Stimulated activated CD4-positive, alpha-beta T cell treated with anti-CD3 and anti-CD28 coated beads, Interleukin-15, amount 100 ng/mL, for 1 hour (primary cell): ENCODE results near the gene IGFL4.

Experiments used
- DNase-seq, 2 donors: peaks; one replicate each; pipeline ENCODE4 v3.0.0-alpha.2; 2020; ENCODE audit warnings: low read depth in 1 of 2, low spot score in 1 of 2

Gene IGFL4

DNA sequence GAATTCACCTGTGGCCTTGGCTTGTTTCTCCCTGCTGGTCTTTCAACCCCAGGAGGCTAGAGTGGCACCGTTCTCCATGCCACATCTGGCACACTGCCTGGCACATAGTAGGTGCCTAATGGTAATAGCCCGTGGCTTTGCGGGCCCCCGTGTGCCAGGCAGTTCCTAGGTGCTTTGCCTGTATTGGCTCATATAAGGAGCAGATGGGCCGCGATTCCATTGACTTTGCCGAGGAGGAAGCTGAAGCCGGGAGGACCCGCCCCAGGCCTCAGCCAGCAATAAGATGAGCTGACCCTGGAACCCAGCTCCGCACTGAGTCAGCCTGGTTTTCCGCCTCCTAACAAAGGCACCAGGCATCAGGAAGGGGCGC, 18.8 kb downstream of the IGFL4 start:
- no peak for DNase-seq

DNA sequence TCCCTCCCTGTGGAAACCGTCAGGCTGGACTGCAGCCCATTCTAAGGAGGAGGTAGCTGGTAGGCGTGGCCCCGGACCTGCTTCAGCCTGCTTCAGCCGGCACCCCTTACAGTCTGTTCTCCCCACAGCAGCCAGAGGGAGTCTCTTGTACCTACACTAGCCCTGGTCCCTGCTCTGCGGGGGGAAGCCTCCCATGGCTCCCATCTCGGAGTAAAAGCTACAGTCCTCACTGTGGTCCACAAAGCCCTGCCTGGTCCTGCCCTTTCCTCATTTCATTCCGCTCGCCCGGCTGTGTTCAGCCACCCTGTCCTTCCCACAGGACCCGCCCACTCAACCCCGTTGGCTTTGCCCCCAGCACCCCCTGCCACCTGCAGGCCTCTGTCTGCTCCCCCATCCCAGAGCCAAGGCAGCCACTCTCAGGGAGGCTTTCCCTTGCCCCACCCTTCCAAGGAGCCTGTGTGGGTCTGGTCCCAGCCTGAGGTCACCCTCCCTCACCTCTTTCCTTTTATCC, 19.2 kb downstream of the IGFL4 start:
- DNase-seq = no peak

DNA sequence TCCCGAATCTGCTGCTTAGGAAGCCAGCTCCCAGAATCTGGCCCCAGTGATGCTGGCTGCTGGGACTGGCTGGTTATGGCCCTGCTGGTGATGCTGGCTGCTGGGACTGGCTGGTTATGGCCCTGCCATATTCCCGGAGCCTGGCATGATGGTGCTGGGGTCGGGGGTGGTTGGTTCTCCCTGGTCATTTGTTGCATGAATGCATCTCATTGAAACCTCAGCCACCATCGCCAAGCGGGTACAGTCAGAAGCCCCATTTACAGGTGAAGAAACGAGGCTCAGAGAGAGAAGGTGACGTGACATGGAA, 20.0 kb downstream of the IGFL4 start:
- DNase-seq = no peak

DNA sequence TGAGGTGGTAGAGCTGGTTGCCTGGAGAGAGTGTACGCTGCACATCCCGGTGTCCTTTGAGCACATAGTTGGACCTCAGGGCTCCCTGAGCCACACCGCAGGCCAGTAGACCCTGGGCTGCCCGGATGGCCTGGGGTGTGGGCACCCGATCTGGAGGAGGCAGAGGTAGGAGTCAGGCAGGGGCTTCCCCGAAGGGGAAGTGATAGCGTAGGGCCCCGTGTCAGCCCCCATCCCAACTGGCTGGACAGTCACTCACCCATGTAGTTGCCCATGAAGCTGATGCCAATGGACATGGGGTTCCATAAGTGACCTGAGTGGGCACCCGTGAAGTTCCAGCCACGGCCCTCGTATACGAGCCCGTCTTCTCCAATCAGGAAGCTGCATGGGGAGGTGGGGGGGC, 21.5 kb downstream of the IGFL4 start:
- DNase-seq = no peak

DNA sequence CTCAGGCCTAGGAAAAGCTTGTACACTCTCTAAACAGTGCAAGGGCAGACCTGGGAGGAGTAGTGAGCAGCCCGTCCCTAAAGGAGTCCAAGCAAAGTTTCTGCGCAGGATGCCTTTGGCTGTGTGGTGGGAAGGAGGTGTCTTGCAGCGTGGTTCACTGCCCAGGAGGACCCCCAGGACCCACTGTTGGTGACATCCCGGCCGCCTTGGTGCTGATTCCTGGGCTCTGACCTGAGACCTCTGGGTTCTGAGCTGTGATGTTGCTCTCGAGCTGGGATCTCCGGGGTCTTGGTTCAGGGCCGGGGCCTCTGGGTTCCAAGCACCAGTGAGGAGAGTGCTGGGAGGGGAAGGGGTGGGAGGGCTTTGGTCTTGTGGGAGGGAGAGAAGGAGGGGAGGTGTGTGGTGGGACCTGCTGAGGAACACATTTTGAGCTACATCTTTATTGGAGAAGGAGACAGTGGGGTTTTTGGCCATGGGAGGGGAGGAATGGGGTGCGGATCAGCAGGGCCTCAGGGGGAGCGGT, 22.0 kb downstream of the IGFL4 start:
- DNase-seq = no peak

DNA sequence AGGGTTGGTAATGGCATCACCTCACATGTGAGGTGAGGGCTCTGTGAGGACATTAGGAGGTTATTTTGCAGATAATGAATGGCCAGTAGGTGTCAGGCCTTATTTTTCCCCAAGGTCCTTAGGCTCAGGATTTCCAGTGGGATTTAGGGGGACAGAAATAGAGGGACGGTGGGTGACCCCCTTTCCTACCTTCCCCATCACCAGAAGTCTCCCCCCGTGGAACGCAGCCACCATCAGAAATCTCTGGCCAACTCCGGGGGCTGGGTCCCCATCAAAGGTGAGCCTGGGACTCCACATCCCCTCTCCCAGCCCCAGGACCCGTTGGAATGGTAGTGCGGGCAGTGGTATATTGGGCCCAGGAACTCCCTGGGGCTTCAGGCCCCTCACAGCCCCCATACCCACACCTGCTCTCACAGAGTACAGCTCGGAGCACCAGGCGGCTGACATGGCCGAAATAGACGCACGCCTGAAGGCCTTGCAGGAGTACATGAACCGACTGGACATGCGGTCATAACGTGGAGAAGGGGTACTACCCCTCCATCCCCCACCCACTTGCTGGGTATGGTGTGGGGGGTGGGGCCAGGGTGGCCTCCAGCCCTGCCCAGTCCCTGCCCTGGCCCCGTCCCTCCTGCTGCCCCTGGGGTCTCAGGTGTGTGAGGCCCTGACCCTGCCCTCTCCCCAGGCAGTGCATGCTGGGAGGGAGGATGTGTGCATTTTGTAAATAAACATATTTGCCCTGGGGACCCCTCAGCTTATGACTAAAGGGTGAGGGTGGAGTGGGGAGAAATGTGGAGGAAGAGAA, 22.7 kb downstream of the IGFL4 start:
- DNase-seq = no peak

DNA sequence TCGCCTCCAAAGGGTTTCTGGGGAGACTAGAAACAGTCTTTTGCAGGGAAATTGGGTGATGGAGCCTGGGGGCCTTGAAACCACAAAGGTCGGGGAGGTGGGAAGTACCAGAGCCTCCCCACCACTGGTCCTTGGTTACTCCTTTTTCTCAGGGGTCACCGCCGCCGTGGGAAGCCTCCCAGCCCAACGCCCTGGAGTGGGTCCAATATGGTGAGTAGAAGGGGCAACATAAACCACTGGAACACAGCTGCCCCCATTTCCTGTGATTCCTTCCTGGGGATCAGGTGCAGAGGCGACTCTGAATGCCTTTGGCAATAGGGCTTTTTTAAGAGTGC, 23.7 kb downstream of the IGFL4 start:
- no peak for DNase-seq

DNA sequence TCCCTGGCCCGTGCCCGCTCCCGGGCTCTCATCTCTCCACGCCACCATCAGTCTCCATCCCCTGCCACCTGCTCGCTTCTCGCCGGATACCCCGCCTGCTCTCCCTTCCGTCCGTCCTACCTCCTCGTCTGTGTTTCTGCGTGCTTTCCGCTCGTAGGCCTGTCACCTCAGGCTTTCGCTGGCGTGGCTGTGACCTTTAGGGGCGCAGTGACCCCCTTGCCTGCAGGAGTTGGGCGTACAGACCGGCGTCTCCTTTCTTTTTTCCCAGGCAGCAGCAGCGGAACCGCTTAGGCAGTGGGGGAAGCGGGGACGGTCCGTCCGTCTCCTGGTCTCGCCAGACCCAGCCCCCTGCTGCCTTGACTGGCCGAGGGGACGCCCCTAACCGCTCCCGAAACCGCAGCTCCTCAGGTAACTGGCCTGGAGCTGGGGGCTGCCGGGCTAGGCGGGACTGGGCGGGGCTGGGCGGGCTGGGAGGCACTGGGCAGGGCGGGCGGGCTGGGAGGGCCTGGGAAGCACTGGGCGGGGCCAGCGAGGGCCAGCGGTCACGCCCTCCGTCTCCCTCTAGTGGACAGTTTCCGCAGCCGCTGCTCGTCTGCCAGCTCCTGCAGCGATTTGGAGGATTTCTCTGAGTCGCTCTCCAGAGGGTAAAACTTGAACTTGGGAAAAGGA, 24.2 kb downstream of the IGFL4 start:
- peak; percentile 65 to 73 for DNase-seq

DNA sequence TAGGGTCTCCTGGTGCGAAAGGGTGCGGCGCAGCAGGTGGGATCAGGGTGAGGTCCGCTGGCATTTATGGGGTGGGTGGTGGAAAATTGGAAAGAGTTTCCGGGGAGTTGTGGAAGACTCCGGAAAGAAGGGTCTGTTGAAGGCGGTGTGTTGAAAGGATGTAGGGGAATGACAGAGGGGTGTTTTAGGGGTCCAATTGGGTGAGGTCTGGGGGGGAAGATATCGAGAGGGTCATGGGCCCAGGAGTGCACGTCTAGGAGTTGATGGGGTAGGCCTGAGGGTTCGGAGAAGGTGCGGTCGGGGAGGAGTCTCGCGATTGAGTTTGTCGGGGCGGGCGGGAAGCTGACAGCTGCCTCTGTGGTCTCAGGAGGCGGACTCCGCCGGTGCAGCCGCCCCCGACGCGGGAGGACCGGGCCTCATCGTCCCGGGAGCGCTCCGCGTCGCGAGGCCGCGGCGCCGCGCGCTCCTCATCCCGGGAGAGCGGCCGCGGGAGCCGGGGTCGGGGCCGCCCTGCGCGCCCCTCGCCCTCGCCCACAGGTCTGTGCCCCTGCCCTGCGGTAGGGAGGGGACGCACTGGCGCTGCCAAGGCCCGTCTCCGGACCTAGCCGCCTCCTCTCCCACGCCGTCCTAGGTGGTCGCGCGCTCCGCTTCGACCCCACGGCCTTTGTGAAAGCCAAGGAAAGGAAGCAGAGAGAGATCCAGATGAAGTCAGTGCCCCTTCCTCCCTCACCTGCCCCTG, 24.9 kb downstream of the IGFL4 start:
- DNase-seq = no peak

DNA sequence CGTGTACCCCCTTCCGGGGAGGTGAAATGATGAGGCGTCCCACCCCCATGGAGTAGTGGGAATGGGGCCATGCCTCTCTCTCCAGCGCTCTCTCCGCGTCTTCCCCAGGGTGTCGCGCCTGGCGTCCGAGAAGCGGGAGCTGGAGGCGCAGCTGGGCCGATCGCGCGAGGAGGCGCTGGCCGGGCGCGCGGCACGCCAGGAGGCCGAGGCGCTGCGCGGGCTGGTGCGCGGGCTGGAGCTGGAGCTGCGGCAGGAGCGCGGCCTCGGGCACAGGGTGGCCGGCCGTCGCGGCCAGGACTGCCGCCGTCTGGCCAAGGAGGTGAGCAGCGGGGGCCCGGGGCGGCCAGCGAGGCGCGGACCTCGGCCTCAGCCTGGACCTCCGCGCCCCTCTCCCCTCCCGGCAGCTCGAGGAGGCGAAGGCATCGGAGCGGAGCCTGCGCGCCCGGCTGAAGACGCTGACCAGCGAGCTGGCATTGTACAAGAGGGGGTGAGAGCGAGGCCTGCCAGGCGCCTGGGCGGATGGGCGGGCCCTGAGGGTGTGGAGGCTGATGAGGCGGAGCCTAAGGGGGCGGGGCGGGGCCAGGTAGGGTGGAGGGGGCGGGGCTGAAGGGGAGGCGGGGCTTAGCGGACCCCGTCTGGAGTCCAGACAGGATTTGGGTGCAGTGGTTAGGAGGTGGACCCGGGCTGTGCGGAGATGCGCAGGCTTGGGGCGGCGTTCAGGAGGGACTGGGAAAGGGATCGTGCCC, 25.7 kb downstream of the IGFL4 start:
- DNase-seq = peak; percentile 45 to 59

DNA sequence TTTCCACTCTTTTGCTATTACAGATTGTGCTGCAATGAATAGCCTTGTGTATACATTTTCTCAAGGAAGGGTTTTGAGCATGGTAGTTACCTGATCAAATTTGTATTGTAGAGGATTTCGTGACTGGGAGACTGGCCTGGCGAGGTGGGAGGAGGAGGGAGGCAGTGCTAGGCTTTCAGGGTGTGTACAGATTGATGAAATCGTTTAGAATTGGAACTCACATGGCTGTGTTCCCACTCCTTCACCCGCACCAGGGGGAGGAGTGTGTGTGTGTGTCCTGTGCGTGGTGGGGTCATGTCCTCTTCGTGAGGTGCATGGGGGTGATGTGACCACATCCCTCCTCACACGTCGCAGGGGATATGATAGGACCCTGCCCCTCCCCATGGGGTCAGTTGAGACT, 26.3 kb downstream of the IGFL4 start:
- no peak for DNase-seq

DNA sequence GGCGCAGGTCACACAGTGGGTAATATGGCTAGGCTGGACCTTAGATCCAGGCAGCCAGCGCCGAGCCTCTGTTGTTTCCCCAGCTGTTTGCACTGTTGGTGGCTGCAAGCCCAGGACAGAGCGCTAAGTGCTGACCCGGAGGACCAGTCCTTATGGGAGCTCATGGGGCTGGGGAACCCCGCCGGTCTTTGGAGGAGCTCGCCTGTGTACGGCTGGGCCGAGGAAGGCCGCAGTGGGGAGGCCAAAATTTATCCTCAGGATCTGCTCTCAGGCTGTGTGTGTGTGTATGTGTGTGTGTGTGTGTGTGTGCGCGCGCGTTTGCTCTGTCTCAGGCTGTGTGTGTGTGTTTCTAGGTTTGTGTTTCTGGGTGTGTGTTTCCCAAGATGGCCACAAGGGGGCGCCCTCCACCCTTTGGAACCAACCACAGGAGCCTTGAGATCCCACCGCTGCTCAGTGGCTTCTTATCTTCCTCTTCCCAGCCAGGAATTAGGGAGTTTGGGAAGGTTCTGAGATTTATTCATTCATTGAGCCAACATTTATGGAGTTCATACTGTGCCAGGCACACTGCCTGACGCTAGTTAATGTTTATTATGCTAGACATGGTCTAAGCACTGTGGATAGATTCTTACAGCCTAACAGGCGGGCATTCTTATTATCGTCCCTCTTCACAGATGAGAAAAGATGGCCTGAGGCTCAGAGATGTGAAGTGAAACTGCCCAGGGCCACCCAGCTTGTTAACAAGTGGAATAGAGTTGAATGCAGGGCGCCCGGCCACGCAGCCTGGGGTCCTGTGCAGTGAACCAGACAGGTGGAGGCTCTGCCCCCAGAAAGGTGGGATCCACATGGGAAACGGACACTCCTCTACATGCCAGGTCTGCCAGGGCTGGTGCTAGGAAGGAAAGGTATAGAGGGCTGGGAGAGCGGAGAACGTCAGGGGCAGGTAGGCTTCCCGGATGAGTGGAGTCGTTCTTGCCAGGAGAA, 31.0 kb downstream of the IGFL4 start:
- DNase-seq = peak; percentile 44 to 54

DNA sequence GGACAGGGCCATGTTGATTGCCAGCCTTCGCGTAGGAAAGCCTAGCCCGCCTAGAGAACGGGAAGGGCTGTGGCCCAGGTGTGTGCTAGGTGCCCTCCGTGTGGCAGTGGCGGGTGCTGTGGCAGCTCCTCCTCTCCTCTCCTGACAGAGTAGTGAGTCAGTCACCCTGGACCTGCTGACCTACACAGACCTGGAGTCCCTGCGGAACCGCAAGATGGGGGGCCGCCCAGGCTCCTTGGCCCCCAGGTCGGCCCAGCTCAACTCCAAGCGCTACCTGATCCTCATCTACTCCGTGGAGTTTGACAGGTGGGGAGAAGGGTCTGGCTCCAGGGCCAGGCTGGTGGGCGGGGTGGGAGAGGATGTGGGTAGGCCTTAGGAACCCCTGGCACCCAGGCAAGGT, 34.4 kb downstream of the IGFL4 start:
- DNase-seq = no peak

DNA sequence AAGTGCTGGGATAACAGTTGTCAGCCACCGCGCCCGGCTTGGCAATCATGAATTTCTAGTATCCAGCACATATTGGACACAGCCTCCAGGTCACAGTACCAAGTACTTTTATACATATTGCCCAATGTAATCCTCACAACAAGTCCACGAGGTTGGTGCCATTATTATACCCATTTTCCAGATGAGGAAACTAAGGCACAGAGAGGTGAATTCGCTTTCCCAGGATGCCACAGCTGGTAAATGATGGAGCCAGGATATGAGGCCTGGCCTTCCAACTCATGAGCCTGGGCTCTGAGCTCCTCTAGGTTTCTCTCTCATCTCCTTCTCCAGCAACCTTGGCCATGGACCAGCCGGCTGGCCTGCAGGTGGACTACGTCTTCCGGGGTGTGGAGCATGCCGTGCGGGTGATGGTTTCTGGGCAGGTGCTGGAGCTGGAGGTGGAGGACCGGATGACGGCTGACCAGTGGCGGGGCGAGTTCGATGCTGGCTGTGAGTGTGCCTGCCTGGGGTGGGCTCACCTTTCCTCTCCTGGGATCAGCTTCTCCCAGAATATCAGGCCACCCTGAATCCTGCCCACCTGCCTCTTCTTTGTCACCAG, 38.0 kb downstream of the IGFL4 start:
- DNase-seq = no peak

DNA sequence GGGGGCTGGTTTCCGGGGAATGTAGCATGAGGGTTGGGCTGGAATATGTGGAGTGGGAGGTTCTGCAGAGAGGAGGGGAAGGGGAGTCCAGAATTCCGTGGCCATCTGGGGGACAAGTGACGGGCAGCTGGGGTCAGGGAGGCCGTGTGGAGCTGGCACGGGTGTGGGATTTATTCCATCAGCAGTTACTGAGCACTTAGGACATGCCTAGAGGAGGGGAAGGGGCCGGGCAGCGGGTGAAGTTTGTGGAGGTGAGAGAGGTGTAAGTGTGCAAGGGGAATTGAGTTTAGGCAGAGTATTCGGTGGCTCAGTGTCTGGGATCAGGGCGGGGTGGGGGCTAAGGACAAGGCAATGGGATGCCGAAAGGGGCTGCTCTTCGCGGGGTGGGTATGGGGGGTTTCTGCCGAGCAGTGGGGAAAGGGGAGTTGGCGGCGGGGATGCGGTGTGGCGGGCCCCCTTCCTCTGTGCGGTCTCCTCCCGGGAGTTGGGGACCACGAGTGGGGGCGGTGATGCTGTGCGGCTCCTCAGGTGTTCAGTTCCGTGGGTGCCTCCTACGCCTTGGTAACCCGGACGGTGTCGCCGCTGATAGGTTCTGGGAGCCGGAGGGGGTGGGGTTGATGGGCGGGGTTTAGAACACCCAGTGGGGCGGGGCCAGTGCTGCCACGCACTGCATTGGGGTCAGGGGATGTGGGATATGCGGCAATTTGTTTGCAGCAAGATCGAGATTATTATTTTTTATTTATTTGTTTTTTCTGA, 40.1 kb downstream of the IGFL4 start:
- peak; percentile 52 to 53 for DNase-seq

DNA sequence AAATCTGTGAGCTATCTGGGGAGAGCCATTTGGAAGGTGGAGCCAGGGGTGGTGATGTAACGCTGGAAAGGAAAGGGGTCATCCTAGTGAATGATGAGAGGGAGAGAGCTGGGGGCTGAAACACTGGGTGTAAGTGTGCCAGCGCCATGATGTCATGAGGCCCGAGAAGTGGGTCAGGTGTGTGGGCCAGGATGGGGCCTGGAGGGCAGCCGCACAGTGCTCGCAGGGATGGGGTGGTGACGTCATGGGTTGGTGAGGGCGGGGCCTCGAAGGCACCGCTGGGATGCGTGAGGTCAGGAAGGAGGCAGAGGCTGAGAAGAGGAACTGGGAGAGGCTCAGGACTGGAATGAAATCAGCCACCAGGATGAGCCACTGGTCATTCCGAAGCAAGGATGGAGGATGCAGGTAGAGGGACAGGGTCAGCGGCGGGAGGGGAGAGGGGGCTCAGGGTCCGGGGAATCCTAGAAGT, 41.1 kb downstream of the IGFL4 start:
- DNase-seq = no peak

DNA sequence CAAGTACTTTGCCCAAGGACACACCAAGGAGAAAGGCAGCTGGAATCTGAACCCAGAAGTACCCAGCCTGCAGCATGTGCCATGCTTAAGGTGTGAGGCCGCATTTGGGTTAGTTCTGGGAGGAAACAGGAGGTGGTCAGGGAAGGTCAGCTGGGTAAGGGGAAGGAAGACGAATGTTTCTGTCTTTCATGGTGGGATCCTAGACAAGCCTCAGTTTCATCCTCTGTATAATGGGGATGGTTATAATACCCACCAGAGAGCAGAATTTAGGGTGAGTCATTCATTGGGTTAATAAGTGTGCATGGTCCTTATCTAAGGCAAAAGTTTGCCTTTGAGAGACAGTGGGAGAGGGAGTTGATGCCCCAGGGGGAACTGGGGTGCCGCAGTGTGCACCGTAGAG, 42.0 kb downstream of the IGFL4 start:
- no peak for DNase-seq

DNA sequence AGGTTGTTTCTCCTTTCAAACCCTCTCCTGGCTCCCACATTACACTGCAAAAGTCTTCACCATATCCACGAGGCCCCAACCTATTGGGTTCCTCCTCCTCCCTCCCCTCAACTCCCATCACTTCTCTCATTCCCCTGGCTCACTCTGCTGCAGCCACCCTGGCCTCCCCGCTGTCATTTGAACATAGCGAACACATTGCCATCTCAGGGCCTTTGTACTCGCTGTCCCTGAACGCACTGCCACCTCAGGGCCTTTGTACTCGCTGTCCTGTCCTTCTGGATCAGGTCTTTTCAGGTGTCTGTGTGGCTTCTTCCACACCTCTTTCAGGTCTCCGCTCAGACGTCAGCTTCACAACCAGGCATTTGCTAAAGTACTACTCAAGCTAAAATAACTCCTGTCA, 43.9 kb downstream of the IGFL4 start:
- DNase-seq = no peak
